HepG2 (cell line): ENCODE measurements around the gene MACROH2A1.

Source experiments
- BRCA1 ChIP-seq: sonication (generic); formaldehyde crosslinking; IDR thresholded peaks from 2 replicates; pipeline ENCODE4 v1.4.0; 2020; ENCODE audit warnings: missing genetic modification reagents
- CHD2 ChIP-seq: IDR thresholded peaks from 2 replicates; pipeline ENCODE4 v1.6.1; 2011; ENCODE audit warnings: low read depth, low read length, improper control_type of control experiment
- CTCF ChIP-seq: sonication (generic); formaldehyde crosslinking; IDR thresholded peaks from 2 replicates; pipeline ENCODE4 v1.5.0; 2020; ENCODE audit warnings: mild to moderate bottlenecking, missing genetic modification reagents, moderate library complexity
- EP300 ChIP-seq, 3 experiments: sonication (generic) in 1 of 3; formaldehyde crosslinking in 1 of 3; IDR thresholded peaks; 2 replicates each; pipeline versions ENCODE4 v1.5.1 to v1.6.1; 2011 to 2020; ENCODE audit warnings: low read depth in 2 of 3, low read length in 2 of 3, borderline replicate concordance in 1 of 3, improper control_type of control experiment in 1 of 3, mild to moderate bottlenecking in 1 of 3, missing genetic modification reagents in 1 of 3, moderate library complexity in 1 of 3
- HDAC1 ChIP-seq: sonication (generic); formaldehyde crosslinking; IDR thresholded peaks from 2 replicates; pipeline ENCODE4 v1.5.1; 2020; ENCODE audit warnings: mild to moderate bottlenecking, missing genetic modification reagents
- HINFP ChIP-seq: sonication (generic); formaldehyde crosslinking; IDR thresholded peaks from 2 replicates; pipeline ENCODE4 v1.4.0; 2020; ENCODE audit warnings: low read depth, mild to moderate bottlenecking, missing genetic modification reagents
- KDM1A ChIP-seq: IDR thresholded peaks from 2 replicates; pipeline ENCODE4 v1.6.1; 2016; ENCODE audit warnings: missing compliant biosample characterization
- KDM5B ChIP-seq: sonication (generic); formaldehyde crosslinking; IDR thresholded peaks from 2 replicates; pipeline ENCODE4 v1.4.0; 2020; ENCODE audit warnings: missing genetic modification reagents, mild to moderate bottlenecking, borderline replicate concordance
- PRDM4 ChIP-seq: sonication (generic); formaldehyde crosslinking; IDR thresholded peaks from 2 replicates; pipeline ENCODE4 v1.9.0; 2021; ENCODE audit warnings: missing genetic modification reagents, borderline replicate concordance
- RARG ChIP-seq: sonication (generic); formaldehyde crosslinking; IDR thresholded peaks from 2 replicates; pipeline ENCODE4 v1.4.0; 2020; ENCODE audit warnings: low read depth, mild to moderate bottlenecking, missing genetic modification reagents
- SAFB2 ChIP-seq: sonication (generic); formaldehyde crosslinking; IDR thresholded peaks from 2 replicates; pipeline ENCODE4 v1.5.1; 2020; ENCODE audit warnings: missing genetic modification reagents, low read depth, mild to moderate bottlenecking, borderline replicate concordance
- ZBTB8A ChIP-seq: sonication (generic); formaldehyde crosslinking; IDR thresholded peaks from 2 replicates; pipeline ENCODE4 v1.4.0; 2020; ENCODE audit warnings: mild to moderate bottlenecking, low read depth, missing genetic modification reagents, borderline replicate concordance

GRCh38 chr5:135349886-135350285 lies 49.1 kb downstream of the MACROH2A1 start:
- TF ChIP-seq BRCA1 (CRISPR knock-in tag) (no peak), RARG (CRISPR knock-in tag) (no peak), HDAC1 (CRISPR knock-in tag) (no peak), CHD2 (no peak), KDM1A (CRISPR knock-in tag) (no peak), EP300 (IDR thresholded peaks at IDR 0.05; ENCODE audit: low read depth in 2 of 2, low read length in 2 of 2) (no peak), EP300 (CRISPR knock-in tag; IDR thresholded peaks at IDR 0.05; ENCODE audit: borderline replicate concordance) (no peak), HINFP (no peak), PRDM4 (no peak), KDM5B (CRISPR knock-in tag) (no peak), ZBTB8A (CRISPR knock-in tag) (no peak), SAFB2 (CRISPR knock-in tag) (no peak), CTCF (CRISPR knock-in tag) (no peak)
